ENCODE measurements around the gene PVALEF.
"Not testable (repeated sequence)": the region's sequence is repeated elsewhere in the genome, so short reads cannot be mapped to it uniquely, and the experiment has no call there.

The PVALEF gene

GRCh38 chr17:81146208-81146607 is 19.1 kb upstream of the PVALEF start:
- DNase-seq = not testable (repeated sequence)

GRCh38 chr17:81147701-81148100 is 17.6 kb upstream of the PVALEF start:
- no peak for DNase-seq

DNA sequence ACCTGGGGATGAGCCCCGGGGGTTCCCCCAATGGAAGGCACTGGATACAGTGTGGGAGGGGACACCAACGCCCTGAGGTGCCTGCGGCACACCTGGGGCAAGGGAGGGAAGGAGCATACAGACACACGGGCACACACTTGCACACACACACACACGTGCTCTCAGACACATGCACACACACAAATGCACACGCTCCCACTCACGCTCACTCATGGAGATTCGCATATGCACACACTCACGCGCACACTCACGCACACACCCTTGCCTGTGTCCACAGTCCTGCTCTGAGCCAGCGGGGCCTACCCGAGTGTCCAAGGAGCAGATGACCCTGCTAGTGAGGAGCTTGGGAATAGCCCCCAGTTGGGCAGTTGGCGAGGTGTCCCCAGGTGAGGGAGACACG is 16.7 kb upstream of the PVALEF start:
- DNase-seq = no peak

- DNase-seq = no peak
These were observed 16.2 kb upstream of the PVALEF start for GRCh38 chr17:81148986-81149533.

DNA sequence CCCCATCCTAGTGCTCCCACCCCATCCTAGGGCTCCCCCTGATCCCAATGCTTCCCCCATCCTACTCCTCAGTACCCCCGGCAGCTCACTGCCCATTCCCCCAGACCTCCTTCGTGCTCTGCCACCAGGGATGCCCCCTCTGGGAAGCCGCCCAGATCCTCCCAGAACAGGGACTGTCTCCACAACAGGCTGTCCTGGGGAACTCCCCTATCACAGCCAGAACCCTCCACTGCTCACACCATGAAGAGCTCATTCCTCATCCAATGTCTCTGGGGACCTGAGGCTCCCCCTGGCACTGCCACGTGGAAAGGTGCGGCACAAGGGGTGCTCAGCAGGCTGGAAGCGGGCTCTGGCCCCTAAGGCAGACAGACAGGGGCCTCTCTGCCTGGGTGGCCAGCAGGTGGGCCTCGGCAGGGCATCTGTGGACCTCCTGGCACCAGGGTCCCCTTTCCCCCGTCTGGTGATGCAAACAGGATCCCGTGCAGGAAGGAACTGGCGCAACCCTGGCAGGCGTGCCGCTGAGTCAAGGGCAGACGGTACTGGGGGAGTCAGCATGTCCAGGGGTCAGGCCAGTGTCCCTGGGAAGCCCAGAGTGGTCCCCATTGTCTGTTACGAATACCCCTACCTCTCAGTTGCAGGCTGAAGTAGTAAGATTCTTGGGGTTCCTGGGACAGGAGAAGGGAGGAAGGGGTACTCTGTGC is 14.8 kb upstream of the PVALEF start:
- DNase-seq = no peak

- DNase-seq = no peak
These were observed 14.0 kb upstream of the PVALEF start for GRCh38 chr17:81151278-81151677.

GRCh38 chr17:81152288-81152828 is 12.9 kb upstream of the PVALEF start:
- DNase-seq = no peak

GRCh38 chr17:81153340-81153803 is 11.9 kb upstream of the PVALEF start:
- no peak for DNase-seq

DNA sequence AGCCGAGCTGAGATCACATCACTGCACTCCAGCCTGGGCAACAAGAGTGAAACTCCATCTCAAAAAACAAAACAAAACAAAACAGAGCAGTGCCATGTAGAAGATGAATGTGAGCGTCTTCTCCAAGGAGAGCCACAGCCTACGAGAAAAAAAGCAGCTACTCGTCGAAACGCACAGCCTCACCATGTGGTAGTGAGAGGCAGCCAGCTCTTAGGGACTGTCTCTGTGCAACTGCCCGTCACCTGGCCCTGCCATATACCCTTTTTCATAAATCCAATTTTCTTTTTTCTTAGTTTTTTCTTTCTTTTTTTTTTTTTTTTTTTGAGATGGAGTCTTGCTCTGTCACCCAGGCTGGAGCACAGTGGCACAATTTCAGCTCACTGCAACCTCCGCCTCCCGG is 11.3 kb upstream of the PVALEF start:
- DNase-seq = not testable (repeated sequence)

DNA sequence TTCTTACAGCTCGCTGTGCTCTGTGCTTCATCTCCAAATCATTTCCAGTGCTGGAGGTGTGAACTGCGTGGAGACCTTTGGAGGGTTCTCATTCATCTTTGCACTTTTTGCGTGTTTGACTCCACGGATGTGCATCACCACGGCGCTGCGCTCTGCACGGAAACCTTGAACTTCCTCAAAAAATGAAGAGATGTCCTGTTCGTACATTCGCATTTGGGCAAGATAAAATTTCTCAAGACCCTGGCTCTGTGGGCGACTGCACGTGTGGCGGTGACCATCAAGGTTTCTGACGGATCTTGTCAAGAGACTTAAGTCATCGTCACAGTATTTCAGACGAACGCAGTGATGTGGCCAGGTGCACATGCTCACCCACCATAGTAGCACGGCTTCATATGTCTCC is 10.3 kb upstream of the PVALEF start:
- no peak for DNase-seq

DNA sequence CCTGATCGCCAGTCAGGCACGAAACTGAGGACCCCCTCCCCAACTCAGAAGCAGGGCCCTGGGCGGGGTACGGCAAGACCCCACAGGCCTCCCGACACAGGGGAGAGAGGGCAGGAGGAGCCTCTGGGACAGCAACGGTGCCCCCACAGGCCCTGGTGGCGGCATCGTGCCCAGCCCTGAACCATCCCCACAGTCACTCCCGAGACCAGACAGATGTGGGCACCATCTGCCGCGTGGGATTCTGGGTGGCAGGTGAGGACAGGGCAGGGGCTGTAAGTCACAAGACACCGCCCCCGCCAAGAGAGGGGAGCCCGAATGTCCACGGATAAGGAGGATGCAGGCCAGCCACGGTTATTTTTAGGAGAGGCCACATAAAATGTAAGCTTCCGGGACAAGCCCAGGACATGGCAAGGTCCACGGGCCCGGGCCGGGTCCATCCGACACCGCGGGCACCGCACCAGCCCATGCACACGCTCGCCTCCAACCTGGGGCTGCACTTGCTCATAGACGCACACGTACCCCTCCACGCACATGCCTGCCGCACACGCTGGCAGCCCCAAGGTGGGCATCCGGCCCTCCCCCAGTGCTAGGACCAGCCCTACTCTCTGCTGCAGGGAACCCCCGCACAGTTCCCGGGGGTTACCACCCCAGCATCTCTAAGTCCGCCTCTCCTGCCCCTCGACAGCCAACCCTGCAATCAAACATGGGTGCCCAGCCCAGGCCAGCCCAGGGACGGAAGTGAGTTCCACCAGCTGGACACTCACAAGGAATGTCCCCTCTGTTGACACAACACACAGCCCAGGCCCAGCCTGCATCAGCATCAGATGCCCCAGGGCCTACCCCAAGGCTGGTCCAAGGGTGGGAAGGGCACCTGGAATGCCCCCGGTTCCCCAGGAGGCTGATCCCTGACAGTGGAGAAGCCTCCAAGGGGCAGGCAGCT is 8.2 kb upstream of the PVALEF start:
- no peak for DNase-seq

- DNase-seq = no peak
These were observed 7.2 kb upstream of the PVALEF start for GRCh38 chr17:81157848-81158687.

GRCh38 chr17:81158688-81159590 is 6.4 kb upstream of the PVALEF start:
- no peak for DNase-seq

- no peak for DNase-seq
These were observed 5.6 kb upstream of the PVALEF start for GRCh38 chr17:81159611-81160265.

DNA sequence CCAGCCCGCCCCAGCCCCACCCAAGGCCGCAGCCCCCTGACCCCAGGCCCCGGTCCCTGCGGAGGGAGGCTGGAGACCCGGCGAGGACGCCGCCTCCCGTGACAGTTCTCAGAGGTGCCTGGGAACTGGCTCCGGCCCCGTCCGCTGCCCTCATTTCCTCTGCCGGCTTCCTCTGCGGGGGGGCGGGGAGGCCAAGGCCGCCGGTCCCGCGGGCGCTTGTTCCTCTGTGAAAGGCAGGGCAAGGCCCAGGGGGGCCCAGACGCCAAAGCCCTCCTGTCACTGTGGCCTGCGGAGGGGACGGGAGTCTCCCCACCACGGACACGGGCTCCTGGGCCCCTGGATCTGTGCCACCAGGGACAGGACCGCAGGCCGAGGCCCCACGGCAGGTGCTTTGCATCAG is 5.0 kb upstream of the PVALEF start:
- DNase-seq = no peak

DNA sequence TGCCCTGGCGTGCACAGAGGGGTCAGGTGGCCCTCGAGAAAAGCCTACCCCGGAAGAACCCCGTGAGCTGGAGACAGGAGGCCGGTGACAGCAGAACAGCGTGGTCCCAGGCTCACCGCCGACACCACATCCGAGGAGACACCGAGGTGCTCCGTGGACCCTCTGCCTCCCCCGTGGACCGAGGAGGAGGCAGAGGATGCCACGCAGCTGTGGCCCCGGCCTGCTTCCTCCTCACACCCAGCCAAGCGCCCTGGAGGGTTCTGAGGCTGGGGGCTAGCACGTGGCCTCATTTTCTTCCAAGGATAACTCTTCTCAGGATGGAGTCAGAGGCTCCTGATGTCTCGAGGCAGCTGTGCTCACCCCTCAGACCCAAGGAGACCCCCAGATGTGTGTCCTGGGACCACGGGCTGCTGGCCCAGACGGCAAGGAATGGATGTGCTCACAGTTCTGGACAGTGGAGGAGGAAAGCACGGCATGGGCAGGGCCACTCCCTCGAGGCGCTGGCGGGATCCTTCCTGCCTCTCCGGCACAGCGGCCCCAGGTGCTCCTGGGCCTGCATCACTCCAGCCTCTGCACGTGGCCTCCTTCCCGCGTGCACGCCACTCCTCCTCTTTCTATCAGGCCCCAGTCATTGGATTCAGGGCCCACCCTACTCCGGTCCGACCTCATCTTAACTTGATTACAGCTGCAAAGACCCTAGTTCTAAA is 4.4 kb upstream of the PVALEF start:
- DNase-seq = no peak

DNA sequence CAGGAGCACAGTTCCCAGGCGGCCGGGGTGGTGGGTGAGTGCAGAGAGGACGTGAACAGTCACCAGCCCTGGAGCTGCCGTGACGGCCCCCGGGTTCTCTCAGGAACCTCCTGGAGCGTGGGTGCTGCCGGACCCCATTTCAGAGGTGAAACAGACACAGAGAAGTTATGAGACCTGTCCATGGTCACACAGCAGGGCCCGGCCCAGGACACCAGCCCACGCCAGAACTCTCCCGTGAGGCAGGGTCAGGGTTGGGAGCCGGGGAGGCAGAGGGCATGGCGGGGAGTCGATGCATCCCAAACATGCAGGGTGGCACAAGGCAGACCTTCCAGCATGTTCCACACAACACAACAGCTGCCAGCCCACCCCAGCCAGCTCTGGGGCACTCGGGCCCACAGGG is 3.8 kb upstream of the PVALEF start:
- DNase-seq = no peak

GRCh38 chr17:81161972-81162371 is 3.3 kb upstream of the PVALEF start:
- DNase-seq = no peak

DNA sequence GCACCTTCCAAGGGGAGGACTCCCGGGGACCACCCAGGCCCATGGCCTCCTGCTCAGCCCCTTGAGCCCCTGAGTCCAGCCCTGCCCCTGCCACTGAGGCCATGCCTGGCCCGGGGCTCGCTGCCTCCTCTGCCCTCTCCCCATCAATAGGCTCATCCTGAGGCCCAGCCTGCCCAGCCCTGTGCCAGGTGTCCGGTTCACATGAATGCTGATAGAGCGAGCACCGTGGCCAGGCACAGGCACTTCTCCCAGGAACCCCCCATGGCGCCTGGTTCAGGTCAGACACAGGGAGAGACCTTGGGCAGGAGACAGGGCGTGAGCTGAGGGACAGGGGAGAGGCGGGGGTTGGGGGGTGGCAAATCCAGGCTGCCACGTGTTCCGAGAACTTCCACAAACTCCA is 2.8 kb upstream of the PVALEF start:
- DNase-seq = no peak

DNA sequence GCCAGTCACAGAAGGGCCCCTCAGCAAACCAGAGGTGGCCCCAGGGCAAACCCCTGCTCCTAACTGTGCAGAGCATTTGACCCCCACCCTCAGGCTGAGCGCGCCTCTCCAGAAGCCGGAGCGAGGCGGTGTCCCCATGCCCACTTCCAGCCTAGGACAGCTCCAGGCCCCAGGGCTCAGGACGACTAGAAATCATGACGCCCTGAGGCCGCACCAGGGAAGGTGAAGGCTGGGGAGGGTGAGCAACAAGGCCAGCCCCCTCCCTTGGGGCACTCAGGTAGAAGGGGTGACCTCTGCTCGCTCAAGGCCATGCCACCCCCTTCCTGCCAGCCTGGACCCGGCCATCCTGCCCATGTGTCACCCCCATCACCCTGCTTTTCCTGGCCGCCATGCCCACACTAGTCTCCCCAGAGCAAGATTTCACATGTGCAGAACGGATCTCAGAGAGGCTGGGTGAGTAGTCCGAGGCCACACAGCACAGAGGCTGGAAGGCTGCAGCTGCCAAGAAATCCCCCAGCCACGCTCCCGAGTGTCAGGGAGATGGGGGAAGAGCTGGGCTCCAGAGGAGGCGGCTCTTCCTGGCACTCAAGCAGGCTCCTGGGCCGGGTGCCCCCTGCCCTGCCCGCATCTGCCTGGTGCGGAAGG is 2.1 kb upstream of the PVALEF start:
- no peak for DNase-seq

Measured in NCI-H1930 (cell line).